Lower leg skin (tissue), 4 donors: ENCODE data around the gene TRIM29. TPM values are rescaled to one million over a fixed set of nuclear protein-coding genes. Genes with fewer than 3 reads are reported as not detected.

Source experiments
- DNase-seq, 2 donors: peaks; one replicate each; pipeline ENCODE4 v3.0.0-alpha.2; 2019; ENCODE audit warnings: low spot score in 2 of 2
- H3K4me3 ChIP-seq: fragments of 200-600 bp; sonication (generic); 2 replicates; pipeline ENCODE4 v1.5.1; 2017; ENCODE audit warnings: mild to moderate bottlenecking, low read depth; ENCODE audit not compliant: poor library complexity, severe bottlenecking
- CTCF ChIP-seq, 3 donors: fragments of 450-650 bp; IDR thresholded peaks; one replicate each; pipeline ENCODE4 v1.5.1; 2016; ENCODE audit warnings: antibody characterized with exemption in 3 of 3, mild to moderate bottlenecking in 3 of 3, moderate library complexity in 2 of 3
- POLR2A ChIP-seq, 2 donors: fragments of 450-650 bp; IDR thresholded peaks; one replicate each; pipeline ENCODE4 v1.6.1; 2016 to 2017; ENCODE audit warnings: antibody characterized with exemption in 2 of 2, mild to moderate bottlenecking in 1 of 2, moderate library complexity in 1 of 2
- WGBS, 2 donors: methylation state at CpG; one replicate each; pipeline ENCODE4 v1.1.5; 2018; 5-methylcytosine and 5-hydroxymethylcytosine counted together
- intact Hi-C: fragments of 100-400 bp; cut with DNase I; formaldehyde crosslinking; loops from one replicate; pipeline ENCODE4 v1.15.0; 2023; ENCODE audit warnings: low total_unique reads
- total RNA-seq, 4 donors: library from RNA; depleted of rRNA; stranded (reverse); fragments of >200 nt; gene quantifications; one replicate each; pipeline ENCODE4 v1.1.0, GENCODE V29; 2016

TRIM29 gene
- total RNA-seq, 4 donors from 2014 or later = 1,092 to 1,522 (median 1,226) TPM

GRCh38 chr11:120065176-120065575 is 72.7 kb downstream of the TRIM29 start:
- WGBS, 2 donors = 88 to 91% methylated on average over 4 of the region's 4 CpGs
- DNase-seq = peak in 1 of 2 donors; percentile 58
- intact Hi-C loops = no loop called here
- TF ChIP-seq CTCF (IDR thresholded peaks at IDR 0.05) (no peak), POLR2A (IDR thresholded peaks at IDR 0.05) (no peak)
- no peak overlapping the region for H3K4me3 ChIP-seq

- DNase-seq = peak in 1 of 2 donors; percentile 77
- intact Hi-C loops = no loop called here
- H3K4me3 ChIP-seq = no peak overlapping the region
- TF ChIP-seq POLR2A (IDR thresholded peaks at IDR 0.05) (no peak), CTCF (IDR thresholded peaks at IDR 0.05) (no peak)
- WGBS, 2 donors = 90 to 92% methylated on average over 7 of the region's 7 CpGs
These were observed 73.6 kb downstream of the TRIM29 start for GRCh38 chr11:120064341-120064740.

- 76 to 84% methylated on average over 7 of the region's 7 CpGs for WGBS, 2 donors
- H3K4me3 ChIP-seq = no peak overlapping the region
- TF ChIP-seq POLR2A (IDR thresholded peaks at IDR 0.05) = no peak
- no peak for TF ChIP-seq CTCF (IDR thresholded peaks at IDR 0.05)
- DNase-seq = peak in 1 of 2 donors; percentile 78
- intact Hi-C loops = no loop called here
These were observed 74.1 kb downstream of the TRIM29 start for GRCh38 chr11:120063686-120064340.

GRCh38 chr11:120062561-120062930 is 75.4 kb downstream of the TRIM29 start:
- DNase-seq = peak in 1 of 2 donors; percentile 70
- intact Hi-C loops = no loop called here
- WGBS, 2 donors = 53 to 56% methylated on average over 7 of the region's 7 CpGs
- no peak for TF ChIP-seq CTCF (IDR thresholded peaks at IDR 0.05)
- TF ChIP-seq POLR2A (IDR thresholded peaks at IDR 0.05) = no peak
- H3K4me3 ChIP-seq = no peak overlapping the region

- intact Hi-C loops = no loop called here
- peak in 1 of 2 donors; percentile 85 for DNase-seq
- no peak overlapping the region for H3K4me3 ChIP-seq
- 35 to 43% methylated on average over 23 to 26 of the region's 28 CpGs for WGBS, 2 donors
- no peak for TF ChIP-seq POLR2A (IDR thresholded peaks at IDR 0.05)
- TF ChIP-seq CTCF (IDR thresholded peaks at IDR 0.05) = no peak
These were observed 76.0 kb downstream of the TRIM29 start for GRCh38 chr11:120061761-120062560.

Other genes starting within 250 kb of the TRIM29 start
- gene OAF, start 72.9 kb upstream of the TRIM29 start, total RNA-seq = 10 to 100 TPM in 2 of 4 donors, 1 to 10 TPM in 2; 3.0 to 15.4 (median 9.1) TPM
- 100 to 1,000 TPM in 3 of 4 donors, 10 to 100 TPM in 1; 74.1 to 112 (median 103) TPM for gene POU2F3, start 102.0 kb upstream of the TRIM29 start, total RNA-seq
- 1 to 10 TPM in 3 of 4 donors, under 1 TPM in 1; 0.72 to 1.7 (median 1.5) TPM for gene TLCD5, start 187.2 kb upstream of the TRIM29 start, total RNA-seq
- gene ARHGEF12, start 198.3 kb upstream of the TRIM29 start, total RNA-seq = 100 to 1,000 TPM; 124 to 153 (median 132) TPM